ENCODE data around the gene TRABD2B.

Gene TRABD2B

DNA sequence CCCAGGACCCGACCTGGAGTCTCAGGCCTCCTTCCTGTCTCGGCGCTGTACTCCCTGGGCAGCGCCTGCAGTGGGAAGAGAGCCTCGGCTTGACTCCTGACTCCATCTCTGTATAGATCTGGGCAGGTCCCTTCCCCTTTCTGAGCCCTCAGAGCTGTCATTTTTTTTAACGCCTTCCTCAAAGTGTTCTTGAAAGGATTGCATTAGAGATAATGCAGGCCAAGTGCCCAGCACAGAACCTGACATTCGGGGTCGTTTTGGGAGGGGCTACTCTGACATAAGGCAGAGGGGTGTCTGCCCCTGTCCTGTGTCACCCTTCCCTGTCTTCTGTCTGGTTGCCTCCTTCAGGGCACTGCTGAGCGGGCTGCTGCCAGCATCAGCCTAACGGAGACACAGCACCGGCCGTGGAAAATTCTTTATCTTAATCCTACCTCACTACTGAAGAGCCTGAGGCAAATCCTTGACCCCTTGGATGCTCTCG is 271.6 kb downstream of the TRABD2B start:
- Histone ChIP-seq H3K36me3 (ENCODE audit: control insufficient read depth in 2 of 2, insufficient read depth in 1 of 2, low read length in 2 of 2) (no peaks in the 10 kb centered on the region), H3K4me1 (ENCODE audit: control insufficient read depth, insufficient read depth, low read length) (0 out of 2 replicates have a peak, but pooled peaks cover 5% of the 10 kb centered on the region), H3K4me3 (ENCODE audit: low read depth, low read length) (no peak overlapping the region; the same call in 1 of the 2 replicates), H3K27ac (ENCODE audit: extremely low read depth, low read depth, low read length) (no peak overlapping the region), H3K9me3 (ENCODE audit: control insufficient read depth, insufficient read depth, low read depth, low read length) (no peaks in the 10 kb centered on the region)
- POLR2A ChIA-PET = interaction anchor here (0.5 to 1.3 kb wide), 7 partner anchors 41 to 546 kb away, joined by 3 to 18 read pairs (median 4); partner anchors contain the start of genes CMPK1, FOXD2 and STIL
- no peak for TF ChIP-seq YY1 (tag by site-specific recombination; IDR thresholded peaks at IDR 0.05)
- TF ChIP-seq, protein P1, sequence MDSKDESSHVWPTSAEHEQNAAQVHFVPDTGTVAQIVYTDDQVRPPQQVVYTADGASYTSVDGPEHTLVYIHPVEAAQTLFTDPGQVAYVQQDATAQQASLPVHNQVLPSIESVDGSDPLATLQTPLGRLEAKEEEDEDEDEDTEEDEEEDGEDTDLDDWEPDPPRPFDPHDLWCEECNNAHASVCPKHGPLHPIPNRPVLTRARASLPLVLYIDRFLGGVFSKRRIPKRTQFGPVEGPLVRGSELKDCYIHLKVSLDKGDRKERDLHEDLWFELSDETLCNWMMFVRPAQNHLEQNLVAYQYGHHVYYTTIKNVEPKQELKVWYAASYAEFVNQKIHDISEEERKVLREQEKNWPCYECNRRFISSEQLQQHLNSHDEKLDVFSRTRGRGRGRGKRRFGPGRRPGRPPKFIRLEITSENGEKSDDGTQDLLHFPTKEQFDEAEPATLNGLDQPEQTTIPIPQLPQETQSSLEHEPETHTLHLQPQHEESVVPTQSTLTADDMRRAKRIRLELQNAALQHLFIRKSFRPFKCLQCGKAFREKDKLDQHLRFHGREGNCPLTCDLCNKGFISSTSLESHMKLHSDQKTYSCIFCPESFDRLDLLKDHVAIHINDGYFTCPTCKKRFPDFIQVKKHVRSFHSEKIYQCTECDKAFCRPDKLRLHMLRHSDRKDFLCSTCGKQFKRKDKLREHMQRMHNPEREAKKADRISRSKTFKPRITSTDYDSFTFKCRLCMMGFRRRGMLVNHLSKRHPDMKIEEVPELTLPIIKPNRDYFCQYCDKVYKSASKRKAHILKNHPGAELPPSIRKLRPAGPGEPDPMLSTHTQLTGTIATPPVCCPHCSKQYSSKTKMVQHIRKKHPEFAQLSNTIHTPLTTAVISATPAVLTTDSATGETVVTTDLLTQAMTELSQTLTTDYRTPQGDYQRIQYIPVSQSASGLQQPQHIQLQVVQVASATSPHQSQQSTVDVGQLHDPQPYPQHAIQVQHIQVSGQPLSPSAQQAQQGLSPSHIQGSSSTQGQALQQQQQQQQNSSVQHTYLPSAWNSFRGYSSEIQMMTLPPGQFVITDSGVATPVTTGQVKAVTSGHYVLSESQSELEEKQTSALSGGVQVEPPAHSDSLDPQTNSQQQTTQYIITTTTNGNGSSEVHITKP (tag by site-specific recombination; IDR thresholded peaks at IDR 0.05) = peak; percentile 72
- TF ChIP-seq, protein P2, sequence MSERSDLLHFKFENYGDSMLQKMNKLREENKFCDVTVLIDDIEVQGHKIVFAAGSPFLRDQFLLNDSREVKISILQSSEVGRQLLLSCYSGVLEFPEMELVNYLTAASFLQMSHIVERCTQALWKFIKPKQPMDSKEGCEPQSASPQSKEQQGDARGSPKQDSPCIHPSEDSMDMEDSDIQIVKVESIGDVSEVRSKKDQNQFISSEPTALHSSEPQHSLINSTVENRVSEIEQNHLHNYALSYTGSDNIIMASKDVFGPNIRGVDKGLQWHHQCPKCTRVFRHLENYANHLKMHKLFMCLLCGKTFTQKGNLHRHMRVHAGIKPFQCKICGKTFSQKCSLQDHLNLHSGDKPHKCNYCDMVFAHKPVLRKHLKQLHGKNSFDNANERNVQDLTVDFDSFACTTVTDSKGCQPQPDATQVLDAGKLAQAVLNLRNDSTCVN (tag by site-specific recombination; optimal IDR thresholded peaks at IDR 0.05) = peak; percentile 10
- CTCF ChIA-PET = interaction anchor here (0.5 to 4.4 kb wide), 73 partner anchors 9 to 1177 kb away, joined by 3 to 115 read pairs (median 4); partner anchors contain the start of gene FOXD2

DNA sequence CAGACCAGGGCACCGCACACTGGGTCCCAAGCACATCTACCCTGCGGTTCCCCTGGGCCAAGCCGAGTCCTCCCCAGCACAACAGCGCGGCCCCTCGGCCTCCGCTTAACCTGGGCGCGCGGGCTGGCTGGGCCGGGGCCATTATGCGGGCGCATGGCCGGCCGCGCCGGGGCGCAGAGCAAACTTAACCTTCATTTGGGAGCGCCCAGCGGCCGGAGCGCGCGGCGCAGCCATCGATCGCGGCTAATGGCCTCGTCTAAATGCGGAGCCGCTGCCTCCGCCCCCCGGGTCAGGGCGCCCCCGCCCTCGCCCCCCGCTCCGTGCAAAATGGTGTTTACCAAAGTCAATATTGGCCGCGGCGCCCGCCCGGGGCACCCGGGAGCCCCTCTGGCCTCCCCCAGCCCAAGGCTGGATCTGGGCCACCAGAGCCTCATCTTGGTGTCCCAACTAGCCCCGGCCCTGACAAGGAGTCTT is 272.1 kb downstream of the TRABD2B start:
- CTCF ChIA-PET = interaction anchor here (0.6 to 3.2 kb wide), 7 partner anchors 22 to 413 kb away, joined by 3 to 17 read pairs (median 9); partner anchors contain the start of gene FOXD2
- H3K9me3 ChIP-seq (ENCODE audit: control insufficient read depth, insufficient read depth, low read depth, low read length) = no peaks in the 10 kb centered on the region
- no peak for TF ChIP-seq SP2 (tag by site-specific recombination; IDR thresholded peaks at IDR 0.05)
- TF ChIP-seq ZNF792 (tag by site-specific recombination; IDR thresholded peaks at IDR 0.05) = no peak
- no peak for TF ChIP-seq ZBTB20 (tag by site-specific recombination; IDR thresholded peaks at IDR 0.05)
- TF ChIP-seq WT1 (tag by site-specific recombination; IDR thresholded peaks at IDR 0.05) = no peak
- no peak for TF ChIP-seq ZXDB (tag by site-specific recombination; IDR thresholded peaks at IDR 0.05)
- TF ChIP-seq, protein P3, sequence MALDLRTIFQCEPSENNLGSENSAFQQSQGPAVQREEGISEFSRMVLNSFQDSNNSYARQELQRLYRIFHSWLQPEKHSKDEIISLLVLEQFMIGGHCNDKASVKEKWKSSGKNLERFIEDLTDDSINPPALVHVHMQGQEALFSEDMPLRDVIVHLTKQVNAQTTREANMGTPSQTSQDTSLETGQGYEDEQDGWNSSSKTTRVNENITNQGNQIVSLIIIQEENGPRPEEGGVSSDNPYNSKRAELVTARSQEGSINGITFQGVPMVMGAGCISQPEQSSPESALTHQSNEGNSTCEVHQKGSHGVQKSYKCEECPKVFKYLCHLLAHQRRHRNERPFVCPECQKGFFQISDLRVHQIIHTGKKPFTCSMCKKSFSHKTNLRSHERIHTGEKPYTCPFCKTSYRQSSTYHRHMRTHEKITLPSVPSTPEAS (tag by site-specific recombination; IDR thresholded peaks at IDR 0.05) = no peak
- no peak for TF ChIP-seq ZNF660 (tag by site-specific recombination; IDR thresholded peaks at IDR 0.05)
- TF ChIP-seq, protein P4, sequence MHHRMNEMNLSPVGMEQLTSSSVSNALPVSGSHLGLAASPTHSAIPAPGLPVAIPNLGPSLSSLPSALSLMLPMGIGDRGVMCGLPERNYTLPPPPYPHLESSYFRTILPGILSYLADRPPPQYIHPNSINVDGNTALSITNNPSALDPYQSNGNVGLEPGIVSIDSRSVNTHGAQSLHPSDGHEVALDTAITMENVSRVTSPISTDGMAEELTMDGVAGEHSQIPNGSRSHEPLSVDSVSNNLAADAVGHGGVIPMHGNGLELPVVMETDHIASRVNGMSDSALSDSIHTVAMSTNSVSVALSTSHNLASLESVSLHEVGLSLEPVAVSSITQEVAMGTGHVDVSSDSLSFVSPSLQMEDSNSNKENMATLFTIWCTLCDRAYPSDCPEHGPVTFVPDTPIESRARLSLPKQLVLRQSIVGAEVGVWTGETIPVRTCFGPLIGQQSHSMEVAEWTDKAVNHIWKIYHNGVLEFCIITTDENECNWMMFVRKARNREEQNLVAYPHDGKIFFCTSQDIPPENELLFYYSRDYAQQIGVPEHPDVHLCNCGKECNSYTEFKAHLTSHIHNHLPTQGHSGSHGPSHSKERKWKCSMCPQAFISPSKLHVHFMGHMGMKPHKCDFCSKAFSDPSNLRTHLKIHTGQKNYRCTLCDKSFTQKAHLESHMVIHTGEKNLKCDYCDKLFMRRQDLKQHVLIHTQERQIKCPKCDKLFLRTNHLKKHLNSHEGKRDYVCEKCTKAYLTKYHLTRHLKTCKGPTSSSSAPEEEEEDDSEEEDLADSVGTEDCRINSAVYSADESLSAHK (tag by site-specific recombination; IDR thresholded peaks at IDR 0.05) = no peak
- TF ChIP-seq, protein P2 (tag by site-specific recombination; optimal IDR thresholded peaks at IDR 0.05) = no peak
- no peak for TF ChIP-seq ZNF324 (tag by site-specific recombination; IDR thresholded peaks at IDR 0.05)
- H3K4me1 ChIP-seq (ENCODE audit: control insufficient read depth, insufficient read depth, low read length) = 0 out of 2 replicates have a peak, but pooled peaks cover 5% of the 10 kb centered on the region
- H3K27ac ChIP-seq (ENCODE audit: extremely low read depth, low read depth, low read length) = no peak overlapping the region
- no peak overlapping the region for H3K4me3 ChIP-seq (ENCODE audit: low read depth, low read length)
- H3K36me3 ChIP-seq (ENCODE audit: control insufficient read depth in 2 of 2, insufficient read depth in 1 of 2, low read length in 2 of 2) = no peaks in the 10 kb centered on the region
- POLR2A ChIA-PET = no interaction called here
